Fibroblast of skin of back (primary cell): ENCODE data around the gene NUP160.
"Not testable (repeated sequence)": the region's sequence is repeated elsewhere in the genome, so short reads cannot be mapped to it uniquely, and the experiment has no call there.

Experiments used
- DNase-seq: peaks from one replicate; pipeline ENCODE4 v3.0.0-alpha.2; 2013

NUP160 gene

GRCh38 chr11:47786373-47786772 is 61.8 kb downstream of the NUP160 start:
- no peak for DNase-seq

GRCh38 chr11:47784785-47785381 is 63.3 kb downstream of the NUP160 start:
- DNase-seq = no peak

- DNase-seq = no peak
Measured at GRCh38 chr11:47783087-47783610, 65.0 kb downstream of the NUP160 start.

- no peak for DNase-seq
Measured at GRCh38 chr11:47778878-47779483, 69.2 kb downstream of the NUP160 start.

GRCh38 chr11:47775240-47775869 is 72.8 kb downstream of the NUP160 start:
- no peak for DNase-seq

- DNase-seq = no peak
Measured at GRCh38 chr11:47773882-47774281, 74.3 kb downstream of the NUP160 start.

- DNase-seq = not testable (repeated sequence)
Measured at GRCh38 chr11:47769556-47769955, 78.6 kb downstream of the NUP160 start.

- DNase-seq = peak; percentile 86
Measured at GRCh38 chr11:47768101-47768612, 80.0 kb downstream of the NUP160 start.

- peak; percentile 62 for DNase-seq
Measured at GRCh38 chr11:47766509-47767227, 81.5 kb downstream of the NUP160 start.

GRCh38 chr11:47765086-47765485 is 83.1 kb downstream of the NUP160 start:
- DNase-seq = no peak

GRCh38 chr11:47759291-47759690 is 88.9 kb downstream of the NUP160 start:
- not testable (repeated sequence) for DNase-seq

- DNase-seq = no peak
Measured at GRCh38 chr11:47756208-47756607, 91.9 kb downstream of the NUP160 start.

GRCh38 chr11:47750725-47751124 is 97.4 kb downstream of the NUP160 start:
- no peak for DNase-seq

- DNase-seq = not testable (repeated sequence)
Measured at GRCh38 chr11:47742494-47742893, 105.7 kb downstream of the NUP160 start.

GRCh38 chr11:47737817-47738216 is 110.3 kb downstream of the NUP160 start:
- DNase-seq = not testable (repeated sequence)

- no peak for DNase-seq
Measured at GRCh38 chr11:47732271-47732670, 115.9 kb downstream of the NUP160 start.

- no peak for DNase-seq
Measured at GRCh38 chr11:47731475-47731874, 116.7 kb downstream of the NUP160 start.
